Mesenchymal stem cell (in vitro differentiated cells and primary cell): ENCODE results near the gene PCAT6. TPM values are rescaled to one million over a fixed set of nuclear protein-coding genes. Genes with fewer than 3 reads are reported as not detected.

Experiments
- DNase-seq: peaks from one replicate; pipeline ENCODE4 v3.0.0-alpha.2; 2013
- H2AFZ ChIP-seq: one replicate; pipeline ENCODE4 v1.6.1; 2013; ENCODE audit warnings: low read depth, mild to moderate bottlenecking, control low read depth, inconsistent platforms, low read length, moderate library complexity
- H2AK5ac ChIP-seq: 2 replicates; pipeline ENCODE4 v1.6.1; 2013; ENCODE audit warnings: low read length, moderate library complexity, mild to moderate bottlenecking, inconsistent platforms; ENCODE audit not compliant: severe bottlenecking
- H2BK120ac ChIP-seq: one replicate; pipeline ENCODE4 v1.6.1; 2013; ENCODE audit warnings: low read depth, mild to moderate bottlenecking, inconsistent platforms, low read length, moderate library complexity
- H2BK12ac ChIP-seq, 2 experiments: one replicate each; pipeline ENCODE4 v1.6.1; 2013; ENCODE audit warnings: inconsistent platforms in 2 of 2, low read length in 2 of 2, mild to moderate bottlenecking in 2 of 2, moderate library complexity in 2 of 2, control low read depth in 1 of 2
- H2BK15ac ChIP-seq: one replicate; pipeline ENCODE4 v1.6.1; 2013; ENCODE audit warnings: mild to moderate bottlenecking, low read depth, inconsistent platforms; ENCODE audit not compliant: poor library complexity, severe bottlenecking
- H2BK5ac ChIP-seq: 2 replicates; pipeline ENCODE4 v1.6.1; 2013; ENCODE audit warnings: low read depth, mild to moderate bottlenecking, low read length, control low read depth, inconsistent platforms; ENCODE audit not compliant: poor library complexity, severe bottlenecking
- H3K14ac ChIP-seq, 2 experiments: one replicate each; pipeline ENCODE4 v1.6.1; 2013; ENCODE audit warnings: inconsistent platforms in 2 of 2, low read length in 2 of 2, control low read depth in 1 of 2, mild to moderate bottlenecking in 1 of 2, moderate library complexity in 1 of 2
- H3K18ac ChIP-seq, 2 experiments: one replicate each; pipeline ENCODE4 v1.6.1; 2013; ENCODE audit warnings: inconsistent platforms in 2 of 2, low read length in 2 of 2, control low read depth in 1 of 2, low read depth in 1 of 2, mild to moderate bottlenecking in 1 of 2
- H3K23ac ChIP-seq, 2 experiments: one replicate each; pipeline ENCODE4 v1.6.1; 2013; ENCODE audit warnings: inconsistent platforms in 2 of 2, low read length in 2 of 2, mild to moderate bottlenecking in 2 of 2, moderate library complexity in 2 of 2, control low read depth in 1 of 2
- H3K27ac ChIP-seq: 2 replicates; pipeline ENCODE4 v1.5.1; 2013; ENCODE audit warnings: mild to moderate bottlenecking, moderate library complexity, low read length, control low read depth, inconsistent platforms; ENCODE audit not compliant: poor library complexity, severe bottlenecking
- H3K27me3 ChIP-seq, 2 experiments: 2 replicates each; pipeline versions ENCODE4 v1.6.1 to v1.7.0; 2013; ENCODE audit warnings: low read length in 2 of 2, mild to moderate bottlenecking in 2 of 2, moderate library complexity in 2 of 2, control low read depth in 1 of 2, inconsistent platforms in 1 of 2; ENCODE audit not compliant: control insufficient read depth in 1 of 2, insufficient read depth in 1 of 2
- H3K36me3 ChIP-seq, 2 experiments: 2 replicates each; pipeline versions ENCODE4 v1.6.1 to v1.7.0; 2013; ENCODE audit warnings: low read length in 2 of 2, control low read depth in 1 of 2, inconsistent platforms in 1 of 2, low read depth in 1 of 2, mild to moderate bottlenecking in 1 of 2; ENCODE audit not compliant: insufficient read depth in 2 of 2, control insufficient read depth in 1 of 2
- H3K4ac ChIP-seq, 2 experiments: one replicate each; pipeline ENCODE4 v1.6.1; 2013; ENCODE audit warnings: inconsistent platforms in 2 of 2, low read length in 2 of 2, mild to moderate bottlenecking in 2 of 2, moderate library complexity in 2 of 2, control low read depth in 1 of 2, low read depth in 1 of 2
- H3K4me1 ChIP-seq: 2 replicates; pipeline ENCODE4 v1.6.1; 2013; ENCODE audit warnings: low read depth, low read length, control low read depth; ENCODE audit not compliant: control insufficient read depth, insufficient read depth
- H3K4me2 ChIP-seq: 2 replicates; pipeline ENCODE4 v1.6.1; 2013; ENCODE audit warnings: low read length, mild to moderate bottlenecking, inconsistent platforms; ENCODE audit not compliant: poor library complexity, severe bottlenecking
- H3K4me3 ChIP-seq, 2 experiments: 2 replicates each; pipeline versions ENCODE4 v1.5.1 to v1.7.0; 2013; ENCODE audit warnings: low read length in 2 of 2, mild to moderate bottlenecking in 2 of 2, control low read depth in 1 of 2, low read depth in 1 of 2; ENCODE audit not compliant: insufficient read depth in 1 of 2
- H3K79me1 ChIP-seq: replicated peaks from 2 replicates; pipeline ENCODE4 v1.6.1; 2013; ENCODE audit warnings: mild to moderate bottlenecking, control low read depth, low read length, inconsistent platforms; ENCODE audit not compliant: poor library complexity, severe bottlenecking
- H3K9ac ChIP-seq: 2 replicates; pipeline ENCODE4 v1.7.0; 2013; ENCODE audit warnings: mild to moderate bottlenecking, low read length, moderate library complexity
- H3K9me3 ChIP-seq: 2 replicates; pipeline ENCODE4 v1.7.0; 2013; ENCODE audit warnings: mild to moderate bottlenecking, low read length; ENCODE audit not compliant: control insufficient read depth
- H4K8ac ChIP-seq: one replicate; pipeline ENCODE4 v1.6.1; 2013; ENCODE audit warnings: inconsistent platforms, mild to moderate bottlenecking, low read length, moderate library complexity
- H4K91ac ChIP-seq: one replicate; pipeline ENCODE4 v1.6.1; 2013; ENCODE audit warnings: mild to moderate bottlenecking, low read length, inconsistent platforms
- WGBS: methylation state at CpG from one replicate; pipeline ENCODE4 v1.1.7; 2013; ENCODE audit warnings: mixed read lengths; 5-methylcytosine and 5-hydroxymethylcytosine counted together
- polyA plus RNA-seq, 2 experiments: library from polyadenylated mRNA; stranded (reverse); fragments of 200-250 nt; gene quantifications; one replicate each; pipeline ENCODE4 v1.2.3, GENCODE V29; 2013

The PCAT6 gene
- 9.8 TPM for polyA plus RNA-seq (2013, experiment 1 of 2)
- 9.7 TPM for polyA plus RNA-seq (2013, experiment 2 of 2)

GRCh38 chr1:202810615-202811295 is at the start of gene PCAT6:
Gene PCAT6 (plus strand): TSS chr1:202810954.
- Histone ChIP-seq H2BK5ac (peak within 1 kb of the TSS; percentile 59), H3K36me3 (no peaks in the 10 kb centered on the region), H3K9ac (peak within 1 kb of the TSS; percentile 93), H2AK5ac (no peak within 1 kb of the TSS), H3K4ac (peak within 1 kb of the TSS; percentile 85 to 92), H3K27me3 (peaks cover 2 to 3% of the 10 kb centered on the region in 2 experiments), H2BK12ac (peak within 1 kb of the TSS; percentile 59 to 79), H2BK120ac (peak within 1 kb of the TSS; percentile 87), H3K18ac (peak within 1 kb of the TSS; percentile 97 to 99), H2BK15ac (peak within 1 kb of the TSS; percentile 57), H3K27ac (peak within 1 kb of the TSS; percentile 39), H3K4me1 (peaks cover 15% of the 10 kb centered on the region), H3K14ac (peak within 1 kb of the TSS; percentile 76 to 94), H3K79me1 (peaks cover 11% of the 10 kb centered on the region), H4K8ac (peak within 1 kb of the TSS; percentile 98), H3K4me2 (peak within 1 kb of the TSS; percentile 100), H3K4me3 (peak within 1 kb of the TSS; percentile 84 to 97), H3K23ac (peak within 1 kb of the TSS in 1 of 2 experiments; percentile 66), H2AFZ (peak within 1 kb of the TSS; percentile 75), H4K91ac (peak within 1 kb of the TSS; percentile 90), H3K9me3 (no peaks in the 10 kb centered on the region)
- WGBS: under 1% methylated on average over 53 of the region's 53 CpGs
- DNase-seq: peak; percentile 98

- peaks cover 32 to 99% of the 10 kb centered on the region in 2 experiments for H3K36me3 ChIP-seq
- no peak overlapping the region for H3K9ac ChIP-seq
- no peak overlapping the region for H2BK5ac ChIP-seq
- H3K4me1 ChIP-seq: no peaks in the 10 kb centered on the region
- no peak overlapping the region for H2AK5ac ChIP-seq
- no peak overlapping the region for H2AFZ ChIP-seq
- H3K4ac ChIP-seq: no peak overlapping the region
- H3K4me2 ChIP-seq: no peak overlapping the region
- H3K4me3 ChIP-seq: no peak overlapping the region
- H3K23ac ChIP-seq: no peak overlapping the region
- no peak for DNase-seq
- H3K79me1 ChIP-seq: peaks cover 24% of the 10 kb centered on the region
- 100% methylated on average over 1 of the region's 2 CpGs for WGBS
- H2BK12ac ChIP-seq: no peak overlapping the region
- no peak overlapping the region for H2BK120ac ChIP-seq
- H4K91ac ChIP-seq: no peak overlapping the region
- no peaks in the 10 kb centered on the region for H3K9me3 ChIP-seq
- H3K14ac ChIP-seq: no peak overlapping the region
- H2BK15ac ChIP-seq: no peak overlapping the region
- H3K27ac ChIP-seq: no peak overlapping the region
- no peak overlapping the region for H4K8ac ChIP-seq
- H3K18ac ChIP-seq: no peak overlapping the region
- H3K27me3 ChIP-seq: no peaks in the 10 kb centered on the region
Measured at GRCh38 chr1:202762019-202762418, 48.7 kb upstream of the PCAT6 start.

GRCh38 chr1:202765721-202766120 is 45.0 kb upstream of the PCAT6 start:
- H2AK5ac ChIP-seq: no peak overlapping the region
- H3K18ac ChIP-seq: no peak overlapping the region
- H3K4me3 ChIP-seq: no peak overlapping the region
- H4K91ac ChIP-seq: no peak overlapping the region
- peaks cover 19% of the 10 kb centered on the region for H3K79me1 ChIP-seq
- no peak overlapping the region for H3K4ac ChIP-seq
- H3K27me3 ChIP-seq: no peaks in the 10 kb centered on the region
- H2BK120ac ChIP-seq: no peak overlapping the region
- H3K27ac ChIP-seq: no peak overlapping the region
- H3K23ac ChIP-seq: no peak overlapping the region
- no peak overlapping the region for H3K9ac ChIP-seq
- WGBS: 96% methylated on average over 1 of the region's 1 CpG
- H3K9me3 ChIP-seq: no peaks in the 10 kb centered on the region
- no peaks in the 10 kb centered on the region for H3K4me1 ChIP-seq
- no peak overlapping the region for H3K14ac ChIP-seq
- H2AFZ ChIP-seq: no peak overlapping the region
- no peak overlapping the region for H3K4me2 ChIP-seq
- H3K36me3 ChIP-seq: peaks cover 29 to 91% of the 10 kb centered on the region in 2 experiments
- DNase-seq: no peak
- no peak overlapping the region for H2BK15ac ChIP-seq
- no peak overlapping the region for H4K8ac ChIP-seq
- H2BK5ac ChIP-seq: no peak overlapping the region
- H2BK12ac ChIP-seq: no peak overlapping the region

GRCh38 chr1:202770135-202770534 is 40.6 kb upstream of the PCAT6 start:
- Histone ChIP-seq H3K9ac (no peak overlapping the region), H2BK5ac (no peak overlapping the region), H3K27me3 (no peaks in the 10 kb centered on the region), H3K4me1 (no peaks in the 10 kb centered on the region), H3K4me3 (no peak overlapping the region), H4K8ac (no peak overlapping the region), H3K36me3 (peaks cover 38 to 84% of the 10 kb centered on the region in 2 experiments), H4K91ac (no peak overlapping the region), H2BK15ac (no peak overlapping the region), H2BK12ac (no peak overlapping the region), H3K9me3 (no peaks in the 10 kb centered on the region), H3K27ac (no peak overlapping the region), H3K23ac (no peak overlapping the region), H2BK120ac (no peak overlapping the region), H2AFZ (no peak overlapping the region), H3K14ac (no peak overlapping the region), H2AK5ac (no peak overlapping the region), H3K4ac (no peak overlapping the region), H3K4me2 (no peak overlapping the region), H3K79me1 (peaks cover 14% of the 10 kb centered on the region), H3K18ac (no peak overlapping the region)
- DNase-seq: no peak
- WGBS: 97% methylated on average over 2 of the region's 2 CpGs
